ENCODE measurements around the gene ZBTB7C. TPM values are rescaled to one million over a fixed set of nuclear protein-coding genes. Genes with fewer than 3 reads are reported as not detected.

Gene ZBTB7C
- total and polyA plus RNA-seq, 4 donors: 0.19 to 1.1 (median 0.45) TPM

- DNase-seq (ENCODE audit: low spot score): no peak
Measured at GRCh38 chr18:48116873-48117630, 292.1 kb downstream of the ZBTB7C start.

More at GRCh38 chr18:48116873-48117630, 292.1 kb downstream of the ZBTB7C start:
- Histone ChIP-seq H3K9me3 (ENCODE audit: control insufficient read depth in 4 of 4, low read length in 3 of 4) (no peaks in the 10 kb centered on the region), H3K27me3 (ENCODE audit: control insufficient read depth in 4 of 4, insufficient read depth in 4 of 4, low read length in 3 of 4) (no peaks in the 10 kb centered on the region), H3K4me3 (ENCODE audit: low read depth in 1 of 3, low read length in 3 of 3) (no peak overlapping the region), H3K27ac (ENCODE audit: low read depth in 1 of 2, low read length in 2 of 2) (no peak overlapping the region), H3K36me3 (ENCODE audit: control insufficient read depth in 4 of 4, insufficient read depth in 3 of 4, low read depth in 1 of 4, low read length in 3 of 4) (no peaks in the 10 kb centered on the region), H3K9ac (ENCODE audit: low read depth in 1 of 2, low read length in 2 of 2) (no peak overlapping the region), H3K4me1 (ENCODE audit: control insufficient read depth in 4 of 4, insufficient read depth in 4 of 4, low read length in 3 of 4) (no peaks in the 10 kb centered on the region)
- 89% methylated on average over 9 of the region's 9 CpGs for WGBS
- TF ChIP-seq MAX (IDR thresholded peaks at IDR 0.05): no peak
- TF ChIP-seq FOXA1 (IDR thresholded peaks at IDR 0.05): no peak
- TF ChIP-seq RXRA (IDR thresholded peaks at IDR 0.05): no peak
- no peak for TF ChIP-seq GABPA (IDR thresholded peaks at IDR 0.05 in 1 of 2, conservative IDR thresholded peaks at IDR 0.05 in 1 of 2)
- no peak for TF ChIP-seq REST (IDR thresholded peaks at IDR 0.05)
- TF ChIP-seq HNF4A (conservative IDR thresholded peaks at IDR 0.05): no peak
- no peak for TF ChIP-seq CTCF (IDR thresholded peaks at IDR 0.05; ENCODE audit: low read depth, low read length, missing input control)
- TF ChIP-seq ZBTB33 (IDR thresholded peaks at IDR 0.05): no peak
- TF ChIP-seq YY1 (IDR thresholded peaks at IDR 0.05): no peak
- no peak for TF ChIP-seq NR2F2 (IDR thresholded peaks at IDR 0.05)
- TF ChIP-seq TAF1 (conservative IDR thresholded peaks at IDR 0.05): no peak
- no peak for TF ChIP-seq HNF4G (IDR thresholded peaks at IDR 0.05)
- TF ChIP-seq EGR1 (IDR thresholded peaks at IDR 0.05; ENCODE audit: low read depth in 2 of 2): no peak
- TF ChIP-seq FOXA2 (IDR thresholded peaks at IDR 0.05): no peak
- no peak for TF ChIP-seq SP1 (IDR thresholded peaks at IDR 0.05)

Measured in liver (tissue), 9 donors.